A673 (cell line): ENCODE measurements around the gene S100A9. TPM values are rescaled to one million over a fixed set of nuclear protein-coding genes. Genes with fewer than 3 reads are reported as not detected.

Experiments
- BruUV-seq: library from RNA; stranded (reverse); fragments of 400-500 nt; replicated peaks from 2 replicates; lab custom pipeline; 2021; lab: Mats Ljungman, UMichigan
- CTCF ChIA-PET: fragments of 300-600 bp; sonication (Branson Sonifier 250); formaldehyde crosslinking; loops from one replicate; lab custom pipeline; 2022; ENCODE audit warnings: antibody characterized with exemption; lab: Charles Lee
- POLR2A ChIA-PET: fragments of 300-600 bp; sonication (Branson Sonifier 250); formaldehyde crosslinking; loops from one replicate; lab custom pipeline; 2022; ENCODE audit warnings: antibody characterized with exemption; ENCODE audit not compliant: low non-redundant PET; lab: Charles Lee
- DNase-seq: peaks from one replicate; pipeline ENCODE4 v3.0.0-alpha.2; 2015; ENCODE audit warnings: low spot score
- H3K27ac ChIP-seq: fragments of 200-600 bp; sonication (generic); 2 replicates; pipeline ENCODE4 v1.5.1; 2016; ENCODE audit warnings: mixed run types, low read depth, mild to moderate bottlenecking, mixed read lengths, antibody characterized with exemption, low read length; ENCODE audit not compliant: poor library complexity, severe bottlenecking
- H3K27me3 ChIP-seq: fragments of 200-600 bp; sonication (generic); replicated peaks from 2 replicates; pipeline ENCODE4 v1.6.1; 2017; ENCODE audit warnings: mixed run types, low read depth, mild to moderate bottlenecking, mixed read lengths, antibody characterized with exemption, low read length; ENCODE audit not compliant: insufficient read depth, poor library complexity
- H3K36me3 ChIP-seq: fragments of 200-600 bp; sonication (generic); 2 replicates; pipeline ENCODE4 v1.6.1; 2016; ENCODE audit warnings: mixed run types, mild to moderate bottlenecking, mixed read lengths, antibody characterized with exemption, low read length; ENCODE audit not compliant: insufficient read depth, poor library complexity, severe bottlenecking
- H3K4me1 ChIP-seq: fragments of 200-600 bp; sonication (generic); 2 replicates; pipeline ENCODE4 v1.6.1; 2017; ENCODE audit warnings: mixed run types, mild to moderate bottlenecking, mixed read lengths, antibody characterized with exemption, low read length; ENCODE audit not compliant: insufficient read depth, poor library complexity, severe bottlenecking
- H3K4me3 ChIP-seq: fragments of 200-600 bp; sonication (generic); 2 replicates; pipeline ENCODE4 v1.5.1; 2016; ENCODE audit warnings: low read depth, mixed run types, mild to moderate bottlenecking, mixed read lengths, low read length; ENCODE audit not compliant: poor library complexity, severe bottlenecking
- H3K9me3 ChIP-seq: fragments of 200-600 bp; sonication (generic); 2 replicates; pipeline ENCODE4 v1.6.1; 2016; ENCODE audit warnings: mixed run types, low read depth, mild to moderate bottlenecking, mixed read lengths, antibody characterized with exemption, low read length; ENCODE audit not compliant: poor library complexity, severe bottlenecking
- CTCF ChIP-seq: fragments of 300-800, 200-600 bp; sonication (generic); conservative IDR thresholded peaks from 2 replicates; pipeline ENCODE4 v1.5.1; 2017; ENCODE audit warnings: low read depth, mild to moderate bottlenecking, antibody characterized with exemption, low read length, moderate library complexity, mixed read lengths
- EZH2 ChIP-seq: fragments of 200-600 bp; sonication (generic); IDR thresholded peaks from 2 replicates; pipeline ENCODE4 v1.6.1; 2017; ENCODE audit warnings: borderline replicate concordance, low read depth, mild to moderate bottlenecking, mixed read lengths, antibody characterized with exemption, low read length; ENCODE audit not compliant: poor library complexity, severe bottlenecking
- intact Hi-C: fragments of 100-400 bp; cut with micrococcal nuclease; formaldehyde crosslinking; loops from one replicate; pipeline ENCODE4 v1.10.0; 2022; ENCODE audit not compliant: unreplicated experiment
- total RNA-seq: library from RNA; stranded (reverse); gene quantifications from 2 replicates; pipeline ENCODE4 v1.2.3, GENCODE V29; 2021

The S100A9 gene
- total RNA-seq, 1 experiment from 2014 or later, result not detected

- H3K27ac ChIP-seq, result no peak overlapping the region
- H3K27me3 ChIP-seq, result peaks cover 85% of the 10 kb centered on the region
- ChIA-PET POLR2A (no interaction called here), CTCF (no interaction called here)
- no TSS peak for BruUV-seq
- DNase-seq, result no peak
- no peaks in the 10 kb centered on the region for H3K4me1 ChIP-seq
- H3K4me3 ChIP-seq, result no peak overlapping the region
- TF ChIP-seq EZH2, result no peak
- TF ChIP-seq CTCF, result no peak
- intact Hi-C loops, result no loop called here
- peaks cover under 1% of the 10 kb centered on the region for H3K9me3 ChIP-seq
- H3K36me3 ChIP-seq, result no peaks in the 10 kb centered on the region
Measured at GRCh38 chr1:153387001-153387400, 29.3 kb downstream of the S100A9 start.

DNA sequence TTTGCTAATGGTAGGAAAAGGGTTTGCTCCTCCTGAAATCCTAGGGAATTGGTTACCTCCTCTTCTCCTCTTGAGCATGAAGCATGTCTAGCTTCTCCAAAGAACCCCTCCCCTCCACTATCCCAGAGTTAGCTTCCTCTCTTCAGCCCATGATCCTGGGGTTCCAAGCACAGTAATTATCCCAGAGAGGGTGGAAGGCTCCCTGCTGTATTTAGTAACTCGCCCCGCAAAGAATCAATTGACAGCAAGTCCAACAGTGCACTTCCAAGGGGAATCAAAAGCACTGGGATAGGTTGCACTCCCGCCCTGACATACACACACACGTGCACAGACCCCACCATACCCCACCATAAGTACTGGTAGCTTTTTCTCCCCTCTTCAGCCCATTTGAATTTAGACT is 30.1 kb downstream of the S100A9 start:
- BruUV-seq, result no TSS peak

GRCh38 chr1:153389401-153389800 is 31.7 kb downstream of the S100A9 start:
- ChIA-PET CTCF (no interaction called here), POLR2A (no interaction called here)
- TF ChIP-seq EZH2, result no peak
- no peak for TF ChIP-seq CTCF
- intact Hi-C loops, result no loop called here
- Histone ChIP-seq H3K27ac (no peak overlapping the region), H3K27me3 (peaks cover 80% of the 10 kb centered on the region), H3K36me3 (no peaks in the 10 kb centered on the region), H3K9me3 (no peaks in the 10 kb centered on the region), H3K4me3 (no peak overlapping the region), H3K4me1 (no peaks in the 10 kb centered on the region)
- no TSS peak for BruUV-seq
- no peak for DNase-seq

More for the DNA sequence above, 30.1 kb downstream of the S100A9 start:
- H3K9me3 ChIP-seq, result no peaks in the 10 kb centered on the region
- no peaks in the 10 kb centered on the region for H3K4me1 ChIP-seq
- intact Hi-C loops, result no loop called here
- no peak overlapping the region for H3K4me3 ChIP-seq
- POLR2A ChIA-PET, result no interaction called here
- CTCF ChIA-PET, result no interaction called here
- DNase-seq, result no peak
- peaks cover 85% of the 10 kb centered on the region for H3K27me3 ChIP-seq
- H3K27ac ChIP-seq, result no peak overlapping the region
- TF ChIP-seq CTCF (no peak), EZH2 (no peak)
- no peaks in the 10 kb centered on the region for H3K36me3 ChIP-seq
